ENCODE data around the gene HBS1L.

GRCh38 chr6:135088281-135088680, 33.7 kb upstream of the HBS1L start:
- no peak for TF ChIP-seq RAD21 (IDR thresholded peaks at IDR 0.05; ENCODE audit: low read length)
- TF ChIP-seq CTCF (conservative IDR thresholded peaks at IDR 0.05; ENCODE audit: low read depth, low read length) = no peak
- no peak for TF ChIP-seq POLR2A (IDR thresholded peaks at IDR 0.05; ENCODE audit: low read depth, low read length)
- no peak for TF ChIP-seq RCOR1 (IDR thresholded peaks at IDR 0.05; ENCODE audit: insufficient replicate concordance, low read length)
- no peak for TF ChIP-seq FOS (IDR thresholded peaks at IDR 0.05; ENCODE audit: low read depth, low read length)

All from IMR-90 (cell line).